MV-4-11 (cell line): Measurements from ENCODE around the gene SERPINB6.
"Not testable (repeated sequence)": the region's sequence is repeated elsewhere in the genome, so short reads cannot be mapped to it uniquely, and the experiment has no call there.

ENCODE experiments used
- DNase-seq: peaks from one replicate; lab custom pipeline; 2025; lab: John Stamatoyannopoulos, UW

The SERPINB6 gene

DNA sequence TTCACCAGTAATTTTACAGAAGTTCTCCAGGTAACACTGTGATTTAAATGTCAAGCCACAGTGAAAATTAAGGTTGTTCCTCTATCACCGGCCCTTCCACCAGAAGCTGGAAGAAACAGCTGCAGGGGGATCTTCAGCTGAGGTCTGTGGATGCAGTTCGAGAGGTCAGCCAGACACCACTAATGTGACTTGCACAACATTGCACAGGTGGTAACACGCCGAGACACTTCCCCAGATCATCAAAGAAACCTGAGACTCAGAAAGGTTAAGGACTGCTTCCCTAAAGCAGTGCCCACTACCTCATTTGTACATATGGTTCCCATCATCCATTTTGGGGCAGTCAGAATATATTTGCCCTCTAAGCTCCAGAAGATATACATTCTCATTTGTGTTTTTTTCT lies 60.2 kb downstream of the SERPINB6 start:
- peak; percentile 45 for DNase-seq

DNA sequence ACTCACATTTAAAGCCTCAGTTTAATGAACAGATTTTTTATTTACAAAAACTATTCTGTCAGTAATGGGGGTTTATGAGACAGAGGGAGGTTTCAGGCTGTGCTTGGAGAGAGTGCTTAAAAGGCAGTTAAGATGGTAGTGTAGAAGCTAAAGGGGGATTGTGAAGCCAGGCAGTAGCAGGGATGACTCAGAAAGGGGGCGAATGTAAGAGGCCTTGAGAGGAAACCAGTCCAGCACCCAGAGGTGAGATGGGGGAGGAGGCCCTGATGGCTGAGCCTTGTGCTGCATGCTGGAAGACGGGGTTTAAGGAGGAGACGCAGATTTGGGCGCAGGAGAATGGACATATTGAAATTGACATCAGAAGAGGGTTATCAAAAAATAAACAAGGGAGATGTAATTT lies 61.6 kb downstream of the SERPINB6 start:
- DNase-seq = no peak

DNA sequence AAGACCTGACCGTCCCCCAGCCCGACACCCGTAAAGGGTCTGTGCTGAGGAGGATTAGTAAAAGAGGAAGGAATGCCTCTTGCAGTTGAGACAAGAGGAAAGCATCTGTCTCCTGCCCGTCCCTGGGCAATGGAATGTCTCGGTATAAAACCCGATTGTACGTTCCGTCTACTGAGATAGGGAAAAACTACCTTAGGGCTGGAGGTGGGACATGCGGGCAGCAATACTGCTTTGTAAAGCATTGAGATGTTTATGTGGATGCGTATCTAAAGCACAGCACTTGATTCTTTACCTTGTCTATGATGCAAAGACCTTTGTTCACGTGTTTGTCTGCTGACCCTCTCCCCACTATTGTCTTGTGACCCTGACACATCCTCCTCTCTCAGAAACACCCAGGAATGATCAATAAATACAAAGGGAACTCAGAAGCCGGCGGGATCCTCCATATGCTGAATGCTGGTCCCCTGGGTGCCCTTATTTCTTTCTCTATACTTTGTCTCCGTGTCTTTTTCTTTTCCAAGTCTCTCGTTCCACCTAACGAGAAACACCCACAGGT lies 62.2 kb downstream of the SERPINB6 start:
- DNase-seq = not testable (repeated sequence)

DNA sequence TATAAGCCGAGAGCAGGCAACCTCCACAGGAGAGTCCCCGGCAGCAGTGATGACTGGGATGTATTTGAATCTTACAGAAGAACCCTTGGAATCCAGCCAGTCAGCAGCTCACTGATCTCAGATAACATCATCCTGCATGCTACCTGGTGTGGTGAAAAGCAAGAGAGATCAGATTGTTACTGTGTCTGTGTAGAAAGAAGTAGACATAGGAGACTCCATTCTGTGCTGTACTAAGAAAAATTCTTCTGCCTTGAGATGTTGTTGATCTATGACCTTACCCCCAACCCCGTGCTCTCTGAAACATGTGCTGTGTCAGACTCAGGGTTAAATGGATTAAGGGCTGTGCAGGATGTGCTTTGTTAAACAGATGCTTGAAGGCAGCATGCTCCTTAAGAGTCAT lies 62.9 kb downstream of the SERPINB6 start:
- not testable (repeated sequence) for DNase-seq

DNA sequence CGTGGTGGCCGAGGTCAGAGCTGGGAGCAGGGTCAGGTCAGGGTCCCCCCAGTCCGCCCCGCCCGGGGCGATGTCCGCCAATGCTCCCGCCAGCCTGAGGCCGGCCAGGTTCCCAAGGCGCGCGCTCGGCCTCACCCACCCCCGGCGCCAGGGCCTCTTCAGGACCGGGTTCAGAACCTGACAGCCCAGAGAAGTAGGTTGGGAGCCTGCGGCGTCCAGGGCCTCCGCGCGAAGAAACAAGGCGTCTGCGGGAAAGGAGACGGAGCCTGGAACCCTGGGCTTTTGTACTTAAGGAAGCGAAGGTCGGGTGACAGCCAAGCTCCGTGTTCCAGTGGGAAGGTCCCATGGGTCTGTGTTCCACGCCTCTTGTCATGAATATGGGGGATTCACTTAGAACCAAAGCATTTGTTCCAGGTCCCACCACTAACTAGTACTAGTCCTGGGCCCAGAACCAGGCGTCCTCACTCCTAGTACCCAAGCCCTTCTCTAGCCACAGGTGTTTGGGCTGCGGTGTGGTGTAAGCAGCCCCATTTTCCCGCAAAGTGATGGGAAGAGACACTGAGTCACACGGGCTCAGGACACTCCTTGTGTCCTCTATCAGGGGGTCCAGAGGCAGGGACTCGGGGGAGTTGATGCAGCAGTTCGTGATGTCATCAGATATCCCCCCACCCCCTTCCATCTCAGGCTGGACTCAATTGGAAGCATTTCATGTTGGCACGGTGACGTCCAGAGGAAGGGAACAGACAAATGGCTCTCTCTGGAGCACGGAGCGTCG lies 67.8 kb downstream of the SERPINB6 start:
- not testable (repeated sequence) for DNase-seq

DNA sequence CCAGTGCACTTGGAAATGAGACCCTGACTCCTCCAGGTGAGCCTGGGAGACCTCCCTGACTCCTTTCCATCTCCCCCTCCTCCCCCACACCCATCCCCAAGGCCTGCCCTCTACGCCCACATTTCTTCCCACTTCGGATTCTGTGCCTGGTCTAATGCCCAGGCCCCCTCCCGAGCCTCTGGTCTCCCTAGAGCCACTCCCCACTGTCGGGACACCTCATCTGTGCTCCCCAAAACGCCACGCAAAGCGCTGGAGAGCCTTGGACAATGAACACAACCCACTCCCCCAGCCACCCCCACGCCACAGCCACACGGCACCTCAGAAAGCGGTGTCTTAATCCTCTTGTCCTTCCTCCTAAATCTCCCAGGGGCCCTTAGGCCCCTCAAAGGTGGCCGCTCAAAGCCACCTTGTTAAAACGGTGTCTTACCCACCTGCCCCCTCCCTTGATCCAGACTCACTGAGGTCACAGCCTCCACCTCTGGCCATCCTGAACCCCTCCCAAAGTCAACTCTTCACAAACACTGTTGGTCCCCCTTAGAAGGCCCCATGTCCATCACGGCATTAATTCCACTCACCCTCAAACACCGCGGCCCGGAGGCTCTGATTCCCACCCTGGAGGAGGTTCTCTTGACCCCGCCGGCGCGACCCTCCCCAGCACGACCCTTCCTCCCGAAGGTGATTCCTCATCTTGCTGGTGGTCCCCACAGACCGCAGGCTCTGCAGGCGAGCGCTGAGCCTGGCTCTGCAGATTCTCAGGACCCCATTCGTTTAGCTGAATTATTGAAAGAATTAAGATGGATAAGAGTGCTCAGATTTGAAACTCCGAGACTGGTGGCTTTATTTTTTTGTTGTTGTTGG lies 69.5 kb downstream of the SERPINB6 start:
- DNase-seq = not testable (repeated sequence)

DNA sequence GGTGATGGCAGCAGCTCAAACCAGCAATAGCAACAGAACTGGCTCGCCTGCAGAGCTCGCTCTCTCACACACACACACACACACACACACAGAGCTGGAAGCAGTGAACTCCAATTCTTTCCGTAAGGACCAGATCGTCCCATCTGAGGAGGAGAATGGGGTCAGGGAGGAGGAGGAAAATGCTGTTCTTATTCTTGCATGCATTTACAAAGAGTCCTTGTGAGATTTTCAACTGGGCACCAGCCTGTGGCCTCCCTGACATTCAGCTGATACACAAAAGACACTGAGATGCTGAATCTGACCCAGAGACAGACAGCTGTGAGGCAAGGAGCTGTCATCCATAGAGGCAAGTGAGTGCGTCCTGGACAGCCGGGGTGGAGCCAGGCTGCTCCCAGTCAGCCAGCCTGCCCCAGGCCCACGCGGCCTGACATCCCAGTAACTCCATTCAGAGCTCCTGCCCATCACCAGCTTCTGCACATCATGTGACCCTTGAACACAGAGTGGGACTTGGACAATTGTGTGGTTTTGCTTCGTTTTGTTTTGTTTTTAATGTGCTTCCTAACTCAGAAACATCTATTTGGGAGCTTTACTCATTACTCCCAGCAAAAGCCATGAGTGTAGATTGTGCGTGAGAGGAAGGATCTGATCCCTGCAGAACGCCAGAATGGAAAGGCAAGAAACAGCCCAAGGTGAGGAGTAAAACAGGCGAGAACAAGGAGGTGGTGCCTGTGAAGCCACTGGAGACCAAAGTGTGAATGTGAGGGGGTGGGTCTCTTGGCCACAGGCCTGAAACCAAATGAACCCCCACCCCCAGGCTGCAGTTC lies 70.3 kb downstream of the SERPINB6 start:
- no peak for DNase-seq

DNA sequence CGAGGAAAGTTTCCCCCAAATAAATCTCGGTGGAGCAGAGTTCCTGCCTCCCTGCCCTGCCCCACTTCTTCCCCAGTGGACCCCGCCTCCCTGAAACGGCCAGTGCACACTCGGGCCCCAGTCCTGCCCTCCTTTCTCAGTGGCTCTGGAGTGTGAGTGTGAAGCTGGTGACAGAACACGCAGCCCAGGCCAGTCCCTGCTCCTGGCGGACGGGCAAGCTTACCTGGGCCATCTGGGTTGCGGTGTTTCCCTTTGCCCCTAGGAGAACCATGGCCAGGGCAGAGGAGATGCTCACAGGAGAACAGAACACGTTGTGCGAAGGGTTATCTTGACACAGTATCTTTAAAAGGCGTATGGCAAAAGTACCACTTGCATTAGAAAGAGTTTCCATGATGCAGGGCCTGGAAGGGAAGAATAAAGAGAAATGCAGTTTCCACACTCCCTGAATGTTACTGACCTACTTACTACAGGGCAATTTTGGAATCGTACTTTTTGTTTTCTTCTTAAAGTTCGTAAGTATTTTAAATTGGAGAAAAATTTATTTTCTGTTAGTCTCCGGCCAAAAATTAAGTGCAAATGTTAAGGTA lies 71.1 kb downstream of the SERPINB6 start:
- no peak for DNase-seq

DNA sequence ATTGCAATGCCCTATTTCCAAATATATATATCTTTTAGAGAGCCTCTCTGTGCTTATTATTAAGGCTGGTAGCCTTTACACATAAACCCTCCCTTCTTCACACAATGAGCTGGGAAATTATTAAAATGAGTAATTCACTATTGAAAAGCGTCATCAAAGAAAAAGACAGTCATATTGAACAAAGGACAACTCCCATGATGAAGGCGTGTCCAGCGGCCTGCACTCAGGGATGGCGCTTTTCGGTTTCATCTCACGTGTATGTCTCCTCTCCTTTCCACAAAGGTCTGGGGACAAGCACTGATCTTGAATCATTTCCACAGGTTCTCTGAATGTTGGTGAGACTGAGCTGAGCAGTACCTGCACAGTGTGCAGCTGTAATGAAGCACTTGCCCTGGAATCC lies 71.8 kb downstream of the SERPINB6 start:
- no peak for DNase-seq
